HG02759 (cell line): ENCODE measurements around the gene SCRT2.
"Not testable (repeated sequence)": the region's sequence is repeated elsewhere in the genome, so short reads cannot be mapped to it uniquely, and the experiment has no call there.

ENCODE experiments used
- ATAC-seq: cut with Tn5 transposase; IDR thresholded peaks from one replicate; pipeline ENCODE4 v1.9.1; 2021; ENCODE audit warnings: mild to moderate bottlenecking, moderate library complexity; ENCODE audit not compliant: unreplicated experiment

SCRT2 gene

GRCh38 chr20:675453-676314 lies at the start of gene SCRT2:
Gene SCRT2 (minus strand): TSS chr20:675802. CDS start chr20:675601, 201 bp downstream.
- no peak for ATAC-seq

- ATAC-seq = not testable (repeated sequence)
Measured at GRCh38 chr20:724797-725196, 49.2 kb upstream of the SCRT2 start.

DNA sequence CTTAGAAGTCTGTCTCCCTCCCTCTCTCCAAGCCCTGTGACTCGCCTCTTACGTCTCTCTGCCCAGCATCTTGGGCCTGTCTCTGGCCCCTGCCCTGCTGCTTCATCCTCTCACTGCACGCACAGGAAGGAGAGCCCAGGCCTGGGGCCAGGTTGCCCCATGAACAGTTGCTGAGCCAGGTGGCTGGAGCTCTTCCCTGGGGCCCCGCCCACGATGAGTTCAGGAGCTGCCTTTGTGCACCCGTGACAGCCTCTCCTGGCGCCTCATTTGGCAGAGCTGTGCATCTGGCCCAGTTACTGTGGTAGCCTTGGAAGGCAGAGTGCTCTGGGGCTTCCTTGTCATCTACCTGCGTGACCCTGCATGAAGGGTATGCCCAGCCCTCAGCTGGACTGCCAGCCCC lies 48.2 kb upstream of the SCRT2 start:
- no peak for ATAC-seq

DNA sequence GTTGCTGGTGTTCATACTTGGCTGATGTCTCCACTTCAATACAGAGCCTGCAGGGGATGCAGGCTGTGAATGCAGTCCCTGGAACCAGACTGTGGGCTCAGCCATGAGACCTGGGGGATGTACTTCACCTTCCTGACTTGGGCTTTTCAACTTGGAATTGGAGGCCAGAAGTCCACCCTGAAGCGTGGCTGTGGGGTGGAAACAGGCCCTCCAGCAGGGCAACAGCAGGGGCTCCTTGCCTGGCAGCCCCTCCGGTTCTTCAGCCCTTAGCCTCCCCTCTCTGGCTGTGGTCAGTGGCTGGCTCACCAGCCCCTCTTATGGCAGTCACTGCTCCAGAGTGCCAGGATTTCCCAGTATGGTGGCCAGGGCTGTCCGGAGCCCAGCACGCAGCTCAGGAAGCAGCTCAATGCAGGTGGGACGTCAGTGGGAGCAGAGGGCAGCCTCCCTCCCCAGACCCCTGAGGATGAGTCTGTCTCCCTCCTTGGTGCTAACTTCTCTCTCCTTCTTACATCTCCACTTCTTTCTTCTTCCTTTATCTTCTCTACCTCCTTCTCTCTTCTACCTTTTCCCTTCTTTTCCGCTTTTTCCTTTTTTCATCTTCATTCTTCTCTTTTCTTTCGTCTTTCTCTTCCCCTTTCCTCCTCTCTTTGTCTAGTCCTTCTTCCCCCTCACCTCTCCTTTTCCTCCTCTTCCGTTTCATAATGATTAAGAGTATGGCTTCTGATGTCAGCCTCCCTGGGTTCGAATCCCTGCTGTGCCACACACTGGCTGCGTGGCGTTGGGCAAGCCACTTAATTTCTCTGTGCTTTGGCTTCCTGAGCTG lies 47.4 kb upstream of the SCRT2 start:
- no peak for ATAC-seq

GRCh38 chr20:721876-722275 lies 46.3 kb upstream of the SCRT2 start:
- ATAC-seq = no peak

- no peak for ATAC-seq
Measured at GRCh38 chr20:719816-720215, 44.2 kb upstream of the SCRT2 start.

- no peak for ATAC-seq
Measured at GRCh38 chr20:719068-719467, 43.5 kb upstream of the SCRT2 start.

DNA sequence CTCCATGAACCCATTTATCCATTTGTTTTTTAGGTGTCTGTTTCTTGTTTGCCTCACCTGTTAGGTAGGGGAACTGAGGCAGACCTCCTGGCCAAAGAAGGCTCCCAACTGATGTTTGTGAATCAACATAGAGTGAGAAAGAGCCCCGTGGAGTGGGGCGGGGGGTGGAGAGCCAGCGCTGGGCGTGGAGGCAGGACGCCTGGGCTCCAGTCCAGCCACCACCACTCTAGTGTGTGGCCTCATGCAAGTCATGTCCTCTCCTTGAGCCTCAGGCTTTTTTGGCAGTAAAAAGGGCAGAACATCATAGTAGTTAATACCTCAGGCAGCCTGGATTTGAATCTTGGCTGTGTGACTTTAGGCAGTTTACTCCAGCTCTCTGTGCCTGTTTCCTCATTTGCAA lies 42.2 kb upstream of the SCRT2 start:
- no peak for ATAC-seq

DNA sequence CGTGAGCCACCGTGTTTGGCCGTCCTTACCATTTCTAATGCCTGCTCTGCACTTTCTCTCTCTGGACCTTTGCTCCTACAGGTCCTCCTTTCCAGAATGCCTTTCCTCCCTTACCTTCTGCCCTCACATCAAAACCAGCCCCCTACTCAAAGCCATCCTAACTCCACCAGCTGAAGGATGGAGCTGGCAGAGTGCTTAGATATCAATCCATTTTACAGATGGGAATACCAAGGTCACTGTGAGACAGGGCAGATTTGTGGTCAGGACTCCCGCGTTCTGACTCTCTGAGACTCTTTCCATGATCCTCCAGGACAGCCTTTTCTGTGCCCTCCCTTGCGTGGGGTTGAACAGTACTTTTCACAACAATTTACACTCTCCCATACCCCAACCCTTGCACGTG lies 41.7 kb upstream of the SCRT2 start:
- no peak for ATAC-seq

DNA sequence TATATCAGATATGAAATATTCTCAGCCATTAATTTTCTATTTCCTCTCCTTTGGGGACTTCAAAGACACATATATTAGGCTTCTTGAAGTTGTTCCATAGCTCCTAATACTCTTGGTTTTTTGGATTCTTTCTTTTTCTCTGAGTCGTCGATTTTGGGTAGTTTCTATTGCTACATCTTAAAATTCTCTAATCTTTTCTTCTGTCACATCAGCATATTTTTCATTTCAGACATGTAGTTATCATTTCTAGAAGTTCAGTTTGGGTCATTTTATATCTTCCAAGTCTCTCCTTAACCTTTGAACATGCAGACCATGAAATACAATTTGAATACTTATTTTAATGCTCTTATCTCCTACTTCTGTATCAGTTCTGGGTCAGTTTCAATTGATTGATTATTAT lies 38.9 kb upstream of the SCRT2 start:
- no peak for ATAC-seq

DNA sequence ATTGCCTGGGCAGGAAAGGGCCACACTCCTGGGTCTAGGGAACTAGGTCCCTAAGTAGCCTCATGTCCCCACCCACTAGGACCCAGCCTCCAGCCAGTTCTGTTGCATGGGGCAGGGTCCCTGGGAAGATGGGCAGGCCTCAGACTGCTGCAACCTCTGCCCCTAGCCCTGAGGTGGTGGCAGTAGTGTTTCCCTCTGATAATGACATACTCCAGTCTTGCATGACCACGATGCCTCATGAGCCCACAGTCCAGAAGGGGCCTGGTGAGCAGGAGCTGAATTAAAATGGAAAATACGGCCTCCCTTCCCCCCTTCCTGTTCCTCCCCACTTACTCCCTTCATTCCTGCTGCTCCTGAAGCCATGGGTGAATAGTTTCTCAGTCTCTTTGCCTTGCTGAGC lies 36.0 kb upstream of the SCRT2 start:
- ATAC-seq = no peak

- no peak for ATAC-seq
Measured at GRCh38 chr20:710780-711450, 35.3 kb upstream of the SCRT2 start.

GRCh38 chr20:709991-710779 lies 34.6 kb upstream of the SCRT2 start:
- no peak for ATAC-seq

DNA sequence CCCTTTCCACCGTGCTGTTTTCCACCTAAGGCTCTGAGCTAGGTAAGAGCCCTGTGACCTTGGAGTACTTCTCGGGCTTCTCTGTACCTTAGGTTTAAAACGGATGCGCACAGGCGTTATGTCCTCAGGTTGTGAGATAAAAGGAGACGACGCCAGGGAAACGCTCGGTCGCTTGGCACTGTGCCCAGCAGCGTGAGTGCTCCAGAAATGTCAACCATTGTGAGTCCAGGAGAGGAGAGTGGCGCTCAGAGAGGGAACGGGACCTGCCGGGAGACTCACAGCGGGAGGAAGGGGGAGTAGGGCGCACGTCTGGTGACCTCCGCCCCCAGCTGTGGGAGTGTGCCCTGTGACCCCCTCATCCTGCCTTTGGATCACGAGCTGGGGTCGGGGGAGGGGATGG lies 33.8 kb upstream of the SCRT2 start:
- ATAC-seq = no peak

DNA sequence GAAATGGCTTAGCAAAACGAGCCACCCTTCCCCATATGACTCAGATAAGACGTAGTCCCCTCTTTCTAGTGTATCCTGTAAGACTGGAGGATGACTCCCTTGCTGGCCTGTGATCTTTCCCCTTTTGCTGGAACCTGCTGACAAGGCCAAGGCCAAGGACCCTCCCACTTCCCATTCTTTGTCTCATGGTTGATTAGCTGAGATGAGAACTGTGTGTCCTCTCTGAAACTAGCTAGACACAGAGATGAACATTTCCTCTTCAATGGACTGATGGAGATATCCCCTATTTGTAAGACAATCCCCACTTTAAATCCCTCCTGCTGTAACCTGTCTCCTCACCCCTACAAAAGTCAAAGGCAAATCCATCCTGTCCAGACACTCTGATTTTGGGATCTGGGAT lies 33.4 kb upstream of the SCRT2 start:
- ATAC-seq = no peak

GRCh38 chr20:707451-708110 lies 32.0 kb upstream of the SCRT2 start:
- no peak for ATAC-seq

GRCh38 chr20:706366-706885 lies 30.8 kb upstream of the SCRT2 start:
- no peak for ATAC-seq

DNA sequence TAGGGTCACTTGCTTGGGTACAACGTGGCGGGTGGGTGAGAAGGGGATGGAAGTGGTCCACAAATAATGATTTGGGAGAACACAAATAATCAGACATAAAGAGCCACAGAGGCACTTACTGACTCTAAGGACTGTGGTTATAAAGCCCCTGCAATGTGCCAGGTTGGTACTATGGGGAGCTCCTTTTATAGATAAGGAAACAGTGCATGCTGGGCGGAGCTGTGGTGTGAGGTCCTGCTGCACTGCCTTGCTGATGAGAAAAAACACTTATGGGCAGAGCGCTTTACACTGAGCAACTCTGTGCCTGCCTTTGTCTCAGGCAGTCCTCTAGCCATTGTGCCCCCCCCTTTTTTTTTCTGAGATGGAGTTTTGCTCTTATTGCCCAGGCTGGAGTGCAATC lies 29.1 kb upstream of the SCRT2 start:
- ATAC-seq = no peak

- no peak for ATAC-seq
Measured at GRCh38 chr20:703426-703825, 27.8 kb upstream of the SCRT2 start.

GRCh38 chr20:703006-703405 lies 27.4 kb upstream of the SCRT2 start:
- ATAC-seq = no peak
